ENCODE data around the gene ULK1.
"Not testable (repeated sequence)": the region's sequence is repeated elsewhere in the genome, so short reads cannot be mapped to it uniquely, and the experiment has no call there.

Gene ULK1

DNA sequence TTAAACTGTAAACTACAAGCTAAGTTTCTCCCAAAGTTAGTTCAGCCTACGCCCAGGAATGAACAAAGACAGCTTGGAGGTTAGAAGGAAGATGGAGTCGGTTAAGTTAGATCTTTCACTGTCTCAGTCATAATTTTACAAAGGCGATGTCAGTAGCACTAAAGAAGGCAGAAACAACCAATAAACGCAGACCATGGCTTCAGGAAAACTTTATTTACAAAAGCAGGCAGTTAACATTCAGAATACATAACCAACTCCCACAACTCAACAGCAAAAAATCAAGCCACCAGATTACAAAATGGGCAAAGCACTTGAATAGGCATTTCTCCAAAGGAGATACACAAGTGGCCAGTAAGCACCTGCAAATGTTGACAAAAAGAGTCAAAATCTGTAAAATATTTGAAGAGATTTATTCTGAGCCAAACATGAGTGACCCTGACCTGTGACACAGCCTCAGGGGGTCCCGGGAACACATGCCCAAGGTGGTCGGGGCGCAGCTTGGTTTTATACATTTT lies 8.8 kb upstream of the ULK1 start:
- DNase-seq (ENCODE audit: low read depth in 2 of 2, low spot score in 1 of 2): no peak

- not testable (repeated sequence) for DNase-seq (ENCODE audit: low read depth in 2 of 2, low spot score in 1 of 2)
Observed at GRCh38 chr12:131891722-131892121, 2.7 kb upstream of the ULK1 start.

DNA sequence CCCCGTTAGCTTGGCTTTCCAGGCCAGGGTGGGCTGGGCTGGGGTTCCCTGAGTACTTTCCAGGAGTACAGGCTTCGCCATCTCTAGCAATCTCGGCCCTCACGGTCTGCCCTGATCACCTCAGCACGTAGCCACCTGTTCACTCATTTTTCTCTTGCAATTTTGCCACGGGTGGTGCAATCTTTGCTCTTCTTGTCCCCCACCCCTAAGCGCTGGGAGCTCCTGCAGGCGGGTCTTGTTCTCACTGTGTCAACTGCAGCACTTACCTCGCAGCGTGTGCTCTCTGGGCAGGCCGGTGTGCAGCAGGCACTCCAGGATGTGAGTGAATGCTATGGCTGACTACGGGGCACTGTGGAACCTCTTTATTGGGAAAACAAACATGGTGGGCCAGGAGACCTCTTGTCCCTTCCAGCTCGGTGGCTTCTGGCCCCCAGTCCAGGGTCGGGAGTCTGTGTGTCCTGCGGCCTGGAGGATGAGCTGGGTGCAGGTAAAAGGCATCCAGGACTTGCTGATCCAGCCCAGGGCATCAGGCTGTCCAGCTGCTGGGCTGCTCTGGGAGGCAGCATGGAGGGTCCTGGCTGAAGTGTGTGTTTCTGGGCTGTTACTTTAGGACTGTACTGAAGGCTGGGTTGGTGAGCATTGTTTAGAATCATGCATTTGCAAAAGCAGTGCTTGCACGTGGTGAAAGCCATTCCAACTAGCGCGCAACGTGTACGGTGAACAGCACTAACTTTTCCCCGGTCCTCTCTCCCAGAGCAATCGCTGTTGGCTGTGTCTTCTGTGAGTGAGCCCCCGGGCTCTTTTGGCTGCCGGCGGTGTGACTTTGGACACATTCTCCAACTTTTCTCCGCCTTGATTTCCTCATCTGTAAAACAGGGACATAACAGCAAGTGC lies 1.5 kb upstream of the ULK1 start:
- no peak for DNase-seq (ENCODE audit: low read depth in 2 of 2, low spot score in 1 of 2)

DNA sequence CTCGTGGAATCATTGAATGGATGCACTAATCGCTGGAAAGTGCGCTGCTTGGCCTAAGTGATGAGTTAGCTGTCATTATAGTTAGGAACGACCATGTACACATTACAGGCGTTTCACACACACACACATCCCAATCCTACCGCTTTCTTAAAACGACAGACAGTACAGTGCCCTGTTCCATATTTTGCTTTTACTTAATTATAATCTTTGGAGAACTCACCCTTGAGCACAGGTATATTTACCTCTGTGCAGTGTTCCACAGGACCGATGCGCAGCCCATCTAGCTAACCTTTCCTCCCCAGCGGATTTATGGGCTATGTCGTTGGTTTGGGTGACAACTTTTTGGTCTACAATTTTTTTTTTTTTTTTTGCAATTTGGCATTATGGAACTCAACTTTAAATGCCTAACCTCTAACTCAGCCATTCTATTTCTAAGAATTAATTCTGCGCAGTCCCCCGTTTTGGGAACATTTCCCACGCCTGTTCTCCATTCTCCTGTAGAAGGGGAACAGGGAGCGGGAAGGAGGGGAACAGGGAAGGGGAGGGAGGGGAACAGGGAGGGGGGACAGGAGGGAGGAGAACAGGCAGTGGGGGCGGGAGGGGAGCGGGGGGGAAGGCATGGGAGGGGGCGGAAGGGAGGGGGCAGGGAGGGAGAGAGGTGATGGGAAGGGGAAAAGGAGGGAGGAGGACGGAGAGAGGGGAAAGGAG lies 663 bp upstream of the ULK1 start:
- no peak for DNase-seq (ENCODE audit: low read depth in 2 of 2, low spot score in 1 of 2)

DNA sequence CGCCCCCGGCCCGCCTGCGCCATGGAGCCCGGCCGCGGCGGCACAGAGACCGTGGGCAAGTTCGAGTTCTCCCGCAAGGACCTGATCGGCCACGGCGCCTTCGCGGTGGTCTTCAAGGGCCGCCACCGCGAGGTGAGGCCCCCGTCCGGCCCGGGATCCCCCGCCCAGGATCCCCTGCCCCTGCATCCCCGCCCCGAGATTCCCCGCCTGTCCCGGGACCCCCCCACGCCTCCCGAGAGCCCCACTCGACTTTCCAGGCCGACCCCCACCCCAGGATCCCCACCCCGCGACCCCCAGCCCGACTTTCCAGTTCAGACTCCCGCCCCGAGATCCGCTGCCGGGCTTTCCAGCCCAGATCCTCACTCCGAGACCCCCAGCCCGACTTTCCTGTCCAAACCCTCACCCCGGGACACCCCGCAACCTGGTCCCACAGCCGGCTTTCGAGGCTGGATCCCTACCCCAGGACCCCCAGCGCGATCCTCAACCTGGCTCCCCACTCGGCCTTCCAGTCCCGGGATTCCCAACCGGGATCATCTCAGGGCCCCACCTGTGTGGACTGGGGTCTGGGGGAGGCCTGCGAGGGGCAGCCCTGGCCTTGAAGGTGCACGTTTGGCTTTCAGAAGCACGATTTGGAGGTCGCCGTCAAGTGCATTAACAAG lies 688 bp downstream of the ULK1 start:
- DNase-seq (ENCODE audit: low read depth in 2 of 2, low spot score in 1 of 2): no peak

DNA sequence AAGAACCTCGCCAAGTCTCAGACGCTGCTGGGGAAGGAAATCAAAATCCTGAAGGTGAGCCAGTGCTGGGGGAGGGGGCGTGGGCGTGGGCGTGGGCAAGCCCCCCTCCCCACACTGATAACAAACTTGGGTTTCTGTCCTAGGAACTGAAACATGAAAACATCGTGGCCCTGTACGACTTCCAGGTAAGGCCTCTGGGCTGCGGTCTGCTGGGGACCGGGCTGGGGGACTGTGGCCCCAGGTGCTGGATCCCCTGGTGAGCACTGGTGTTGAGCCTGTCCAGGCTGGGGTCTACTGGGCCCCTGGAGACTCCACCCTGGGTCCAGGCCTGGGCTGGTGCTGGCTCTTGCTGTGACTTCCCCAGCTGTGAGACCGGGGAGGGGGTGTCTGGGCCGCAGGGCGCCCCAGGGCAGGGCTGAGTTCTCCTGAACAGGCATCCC lies 1.2 kb downstream of the ULK1 start:
- no peak for DNase-seq (ENCODE audit: low read depth in 2 of 2, low spot score in 1 of 2)

DNA sequence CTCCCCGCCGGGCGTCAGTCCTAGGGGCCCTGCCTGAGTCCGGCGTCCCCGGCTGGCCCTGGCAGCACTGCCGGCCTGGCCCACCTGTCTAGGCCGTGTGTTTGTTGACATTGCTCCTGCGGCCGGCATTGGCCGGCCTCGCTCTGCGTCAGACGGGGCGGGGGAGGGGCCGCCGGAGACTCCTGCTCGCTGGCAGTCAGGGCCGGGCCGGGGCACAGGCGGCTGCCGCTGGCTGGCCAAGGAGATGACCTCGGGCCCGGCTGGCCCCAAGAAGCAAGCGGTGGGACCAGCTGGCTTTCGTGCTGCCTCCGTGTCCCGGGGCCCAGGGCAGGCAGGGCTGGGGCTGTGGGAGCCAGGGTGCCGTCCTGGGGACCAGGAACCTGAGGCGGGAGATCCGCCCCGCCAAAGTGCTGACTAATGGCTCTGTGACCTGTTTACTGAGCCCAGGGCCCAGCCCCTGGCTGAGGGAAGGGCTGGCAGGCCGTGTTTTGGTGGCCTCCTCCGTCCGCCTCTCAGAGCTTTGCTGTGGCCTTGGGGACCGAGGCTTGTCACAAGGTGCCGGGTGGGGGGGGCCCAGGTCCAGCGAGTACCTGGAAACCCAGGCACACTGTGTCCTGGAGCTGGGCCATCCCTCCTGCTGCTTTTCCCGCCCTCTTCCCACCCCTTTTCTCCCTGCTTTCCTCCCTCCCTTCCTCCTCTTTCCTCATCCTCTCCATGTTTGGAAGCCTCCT lies 1.8 kb downstream of the ULK1 start:
- peak; percentile 21 to 31 for DNase-seq (ENCODE audit: low read depth in 2 of 2, low spot score in 1 of 2)

DNA sequence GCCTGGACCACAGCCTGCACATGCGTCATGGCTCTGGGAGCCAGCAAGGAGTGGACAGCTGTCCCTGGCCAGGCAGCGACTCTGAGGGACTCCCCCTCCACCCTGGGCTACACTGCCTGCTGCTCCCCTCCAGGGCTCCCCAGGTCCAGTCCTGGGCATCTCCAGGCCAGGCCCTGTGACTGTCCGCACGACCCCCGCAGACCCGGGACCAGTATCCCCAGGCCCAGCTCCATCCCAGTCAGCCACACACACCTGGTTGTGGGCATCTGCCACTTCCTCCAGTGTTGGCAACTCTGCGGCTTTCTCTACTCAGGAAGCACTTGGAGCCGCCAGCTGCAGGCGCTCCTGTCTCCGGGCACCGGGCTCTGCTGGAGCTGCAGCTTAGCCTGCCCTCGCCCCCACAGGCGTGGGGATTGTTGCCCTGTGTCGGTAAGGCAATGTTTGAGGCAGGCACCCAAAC lies 2.4 kb downstream of the ULK1 start:
- DNase-seq (ENCODE audit: low read depth in 2 of 2, low spot score in 1 of 2): no peak

GRCh38 chr12:131897276-131897675 lies 2.9 kb downstream of the ULK1 start:
- no peak for DNase-seq (ENCODE audit: low read depth in 2 of 2, low spot score in 1 of 2)

DNA sequence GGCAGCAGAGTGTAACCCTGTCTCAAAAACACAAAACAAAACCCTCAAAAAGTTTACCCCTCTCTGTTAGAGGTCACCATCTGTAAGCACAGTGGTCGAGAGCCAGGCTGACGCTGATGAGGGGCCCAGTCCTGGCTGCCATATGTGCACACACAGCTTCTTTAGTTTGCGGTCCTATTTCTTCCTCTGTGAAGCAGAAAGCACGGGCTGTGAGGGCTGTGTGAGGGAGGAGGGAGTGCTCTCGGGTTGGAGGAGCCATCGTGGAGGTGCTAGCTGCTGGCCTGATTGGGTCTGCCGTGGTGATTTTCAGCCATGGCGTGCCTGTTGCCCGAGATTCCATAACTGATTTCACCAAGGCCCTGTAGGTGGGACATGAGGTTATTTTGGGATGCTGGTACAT lies 3.5 kb downstream of the ULK1 start:
- DNase-seq (ENCODE audit: low read depth in 2 of 2, low spot score in 1 of 2): no peak

DNA sequence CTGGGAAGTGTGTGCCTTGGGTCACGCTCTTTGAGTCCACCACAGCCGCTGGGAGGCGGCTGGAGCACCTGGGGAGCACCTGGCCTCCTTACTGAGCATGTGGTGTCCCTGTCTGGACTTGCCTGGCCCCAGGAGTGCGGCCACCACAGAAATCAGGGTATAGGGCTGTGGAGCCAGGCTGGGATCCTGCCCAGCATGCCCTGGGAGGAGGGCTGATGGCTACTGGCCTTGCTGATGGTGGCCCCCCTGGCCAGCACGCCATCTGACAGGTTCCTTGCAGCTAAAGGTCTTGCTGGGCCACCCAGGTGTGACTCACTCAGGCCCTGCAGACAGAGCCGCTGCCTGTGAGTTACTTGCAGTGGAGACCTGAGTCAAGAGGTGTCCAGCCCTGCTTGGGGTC lies 6.0 kb downstream of the ULK1 start:
- no peak for DNase-seq (ENCODE audit: low read depth in 2 of 2, low spot score in 1 of 2)

GRCh38 chr12:131901431-131902331 lies 7.3 kb downstream of the ULK1 start:
- DNase-seq (ENCODE audit: low read depth in 2 of 2, low spot score in 1 of 2): no peak

DNA sequence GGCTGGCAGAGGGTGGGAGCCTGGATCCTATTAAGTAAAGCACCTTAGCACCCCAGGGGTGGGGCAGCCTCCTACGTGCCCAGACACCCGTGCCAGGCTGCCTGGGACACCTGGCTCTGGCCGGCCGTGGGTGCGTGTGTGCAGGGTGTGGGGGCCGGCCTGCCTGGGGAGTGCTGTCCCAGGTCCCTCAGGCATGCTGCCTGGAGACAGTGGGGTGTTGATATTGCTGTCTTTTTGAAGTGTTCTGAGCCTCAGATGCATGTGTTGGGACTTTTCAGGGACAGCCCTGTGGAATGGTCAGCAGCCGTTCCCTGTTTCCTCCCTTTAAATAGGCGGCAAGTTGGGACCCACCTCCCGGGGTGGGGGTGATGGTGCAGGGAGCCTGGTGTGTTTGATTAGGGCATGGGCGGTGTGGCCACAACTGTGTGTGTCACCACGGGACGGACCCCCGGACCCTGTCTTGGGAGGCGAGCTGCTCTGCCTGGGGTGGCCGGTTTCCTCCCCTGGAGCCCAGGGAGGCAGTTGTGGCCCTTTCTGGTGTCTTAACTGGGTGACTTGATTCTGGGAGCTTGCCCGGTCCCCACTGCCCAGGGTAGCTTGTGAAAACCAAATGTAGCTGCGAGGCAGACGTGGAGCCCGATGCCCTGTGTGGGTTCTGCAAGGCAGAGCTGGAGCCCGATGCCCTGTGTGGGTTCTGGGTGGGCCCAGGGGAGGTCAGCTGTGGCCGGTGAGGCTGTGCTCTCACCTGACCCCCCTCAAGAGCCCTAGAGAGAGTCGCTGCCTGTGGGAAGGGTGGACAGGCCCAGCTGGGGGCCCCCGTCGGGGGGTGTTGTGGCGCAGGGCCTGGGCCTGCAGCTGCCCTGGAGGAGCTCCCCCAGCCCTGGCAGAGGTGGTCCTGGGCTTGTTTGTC lies 8.2 kb downstream of the ULK1 start:
- no peak for DNase-seq (ENCODE audit: low read depth in 2 of 2, low spot score in 1 of 2)

DNA sequence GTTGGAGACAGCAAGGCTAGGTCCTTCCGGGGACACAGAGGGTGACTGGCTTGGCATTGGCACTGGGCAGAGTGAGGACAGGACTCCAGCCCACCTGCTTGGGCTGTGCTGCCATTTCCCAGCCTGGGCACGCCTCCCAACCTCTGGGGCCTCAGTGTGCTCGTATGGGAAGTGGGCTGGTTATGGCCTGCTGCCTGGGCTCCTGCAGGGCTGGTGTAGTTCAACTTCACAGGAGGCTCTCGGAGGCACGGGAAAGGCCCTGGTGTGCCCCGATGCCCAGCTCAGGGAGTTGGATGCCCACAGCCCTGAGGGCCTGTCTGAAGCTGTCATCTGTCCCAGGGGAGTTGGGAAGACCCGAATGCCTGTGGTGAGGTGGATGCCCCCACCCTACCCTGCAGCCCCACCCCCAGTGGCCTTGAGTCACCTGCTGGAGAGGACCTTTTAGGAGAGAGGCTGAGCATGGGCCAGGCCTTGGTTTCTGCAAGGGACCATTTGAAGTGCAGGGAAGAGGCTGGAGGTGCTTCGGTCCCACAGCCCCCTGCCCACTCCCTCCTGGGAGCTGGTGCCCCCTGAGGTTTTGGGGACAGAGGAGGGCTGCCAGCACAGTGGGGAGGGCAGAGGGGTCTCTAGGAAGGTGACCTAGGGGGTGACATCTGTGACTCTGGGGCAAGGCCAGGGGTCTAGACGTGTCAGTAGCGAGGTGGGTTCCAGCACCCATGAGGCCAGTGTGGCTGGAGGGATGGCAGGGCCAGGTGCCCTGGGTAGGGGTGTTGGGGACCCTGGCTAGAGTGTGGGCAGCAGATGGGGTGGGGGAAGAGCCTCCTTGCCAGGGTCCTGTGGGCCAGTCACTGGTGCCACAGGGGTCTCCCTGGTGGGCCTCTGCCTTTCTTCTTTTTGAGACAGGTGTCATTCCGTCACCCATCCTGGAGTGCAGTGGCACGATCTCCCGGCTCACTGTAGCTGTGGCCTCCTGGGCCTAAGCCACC lies 9.1 kb downstream of the ULK1 start:
- DNase-seq (ENCODE audit: low read depth in 2 of 2, low spot score in 1 of 2): no peak

GRCh38 chr12:131904346-131904745 lies 9.9 kb downstream of the ULK1 start:
- no peak for DNase-seq (ENCODE audit: low read depth in 2 of 2, low spot score in 1 of 2)

DNA sequence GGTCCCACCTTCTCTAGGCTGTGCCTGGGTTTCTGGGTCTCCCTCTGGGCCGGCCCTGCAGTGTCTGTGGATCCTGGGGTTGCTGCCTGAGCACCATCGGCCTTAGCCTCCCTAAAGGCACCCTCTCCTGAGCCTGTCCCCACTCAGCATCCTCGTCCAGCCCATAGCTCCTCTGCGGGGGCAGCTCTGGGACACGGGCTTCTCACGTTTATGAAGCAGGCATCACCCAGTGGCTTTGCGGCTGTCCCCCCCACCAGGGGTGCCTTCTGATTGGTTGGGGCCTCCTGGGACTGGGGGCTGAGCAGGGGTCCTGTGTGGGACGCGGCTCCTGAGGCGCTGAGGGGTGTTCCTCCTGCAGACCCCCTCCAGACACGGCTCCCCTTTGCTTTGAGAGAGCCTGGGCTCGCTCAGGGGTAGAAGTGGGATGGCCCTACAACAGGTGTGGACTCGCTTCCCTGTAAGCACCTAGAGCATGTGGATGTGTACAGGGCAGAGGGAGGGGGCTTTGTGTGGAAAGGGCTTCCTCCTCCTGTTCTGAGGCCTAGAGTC lies 10.7 kb downstream of the ULK1 start:
- no peak for DNase-seq (ENCODE audit: low read depth in 2 of 2, low spot score in 1 of 2)

- DNase-seq (ENCODE audit: low read depth in 2 of 2, low spot score in 1 of 2): no peak
Observed at GRCh38 chr12:131905630-131906091, 11.2 kb downstream of the ULK1 start.
